SH-SY5Y (cell line): Measurements from ENCODE around the gene USP33.

ENCODE experiments used
- GATA2 ChIP-seq: IDR thresholded peaks from 2 replicates; pipeline ENCODE4 v1.6.1; 2011; ENCODE audit warnings: mild to moderate bottlenecking, low read depth, low read length
- GATA3 ChIP-seq: IDR thresholded peaks from 2 replicates; pipeline ENCODE4 v1.6.1; 2011; ENCODE audit warnings: low read depth, mild to moderate bottlenecking, low read length, moderate library complexity

The USP33 gene

DNA sequence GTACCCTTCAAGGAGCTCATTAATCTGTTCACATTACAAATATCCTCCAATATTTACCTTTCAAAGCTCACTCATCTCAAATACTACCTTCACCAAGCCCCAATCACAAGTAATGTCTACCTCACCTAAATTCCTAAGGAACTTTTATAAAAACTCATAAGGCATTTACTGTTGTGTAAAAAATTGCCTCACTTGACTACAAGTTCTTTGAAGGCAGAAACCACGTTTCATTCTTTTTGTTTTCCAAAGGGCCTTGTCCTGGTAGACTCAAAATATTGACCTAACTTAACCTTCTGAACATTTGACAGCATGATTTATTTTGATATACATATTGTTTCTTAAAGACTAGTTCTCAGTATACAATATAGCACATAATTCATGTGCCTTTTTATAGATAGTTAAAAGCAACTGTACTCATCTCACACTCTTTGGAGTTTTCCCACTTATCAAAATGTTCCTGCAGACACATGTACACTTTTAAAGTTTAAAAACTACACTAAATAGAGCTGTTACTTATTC, 2.5 kb downstream of the USP33 start:
- TF ChIP-seq GATA3 = no peak

DNA sequence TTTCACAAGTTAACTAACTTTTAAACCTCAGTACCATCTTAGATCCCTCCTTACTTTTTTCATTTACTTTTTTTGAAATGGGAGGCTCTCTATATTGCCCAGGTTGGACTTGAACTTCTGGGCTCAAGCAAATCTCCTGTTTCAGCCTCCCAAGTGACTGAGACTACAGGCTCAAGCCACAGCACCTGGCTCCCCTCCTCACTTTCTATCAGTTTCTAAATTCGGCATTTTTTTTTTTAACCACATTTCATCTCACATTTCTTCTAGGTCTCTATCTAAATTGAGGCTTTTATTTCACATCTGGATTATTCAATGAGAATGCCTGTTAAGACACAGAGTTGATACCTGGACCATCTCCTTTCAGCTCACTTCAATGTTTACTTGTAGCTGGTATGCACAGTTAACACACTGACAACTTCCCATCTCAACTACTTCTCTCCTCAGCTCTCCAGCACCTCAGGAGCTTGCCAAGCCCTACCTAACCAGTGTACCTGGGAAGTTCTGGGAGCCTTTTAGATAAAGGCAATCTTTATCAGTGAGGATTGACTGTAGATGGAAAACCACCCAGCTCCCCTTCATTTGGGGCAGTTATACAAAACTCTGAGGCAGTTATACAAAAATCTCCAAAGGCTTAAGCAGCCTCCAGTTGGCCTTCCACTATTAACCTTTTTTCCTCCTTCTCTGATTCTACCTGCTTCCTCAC, 3.4 kb downstream of the USP33 start:
- TF ChIP-seq GATA2 (no peak), GATA3 (no peak)

DNA sequence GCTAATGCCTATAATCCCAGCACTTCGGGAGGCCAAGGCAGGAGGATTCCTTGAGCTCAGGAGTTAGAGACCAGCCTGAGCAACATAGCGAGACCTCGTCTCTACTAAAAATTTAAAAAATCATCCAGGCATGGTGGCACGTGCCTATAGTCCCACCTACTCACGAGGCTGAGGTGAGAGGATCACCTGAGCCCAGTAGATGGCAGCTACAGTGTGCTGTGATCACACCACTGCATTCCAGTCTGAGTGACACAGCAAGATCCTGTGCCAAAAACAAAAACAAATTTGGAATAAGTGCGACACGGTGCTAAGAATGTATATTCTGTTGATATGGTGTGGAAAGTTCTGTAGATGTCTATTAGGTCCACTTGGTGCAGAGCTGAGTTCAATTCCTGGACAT, 15.1 kb downstream of the USP33 start:
- TF ChIP-seq GATA3 (no peak), GATA2 (no peak)

DNA sequence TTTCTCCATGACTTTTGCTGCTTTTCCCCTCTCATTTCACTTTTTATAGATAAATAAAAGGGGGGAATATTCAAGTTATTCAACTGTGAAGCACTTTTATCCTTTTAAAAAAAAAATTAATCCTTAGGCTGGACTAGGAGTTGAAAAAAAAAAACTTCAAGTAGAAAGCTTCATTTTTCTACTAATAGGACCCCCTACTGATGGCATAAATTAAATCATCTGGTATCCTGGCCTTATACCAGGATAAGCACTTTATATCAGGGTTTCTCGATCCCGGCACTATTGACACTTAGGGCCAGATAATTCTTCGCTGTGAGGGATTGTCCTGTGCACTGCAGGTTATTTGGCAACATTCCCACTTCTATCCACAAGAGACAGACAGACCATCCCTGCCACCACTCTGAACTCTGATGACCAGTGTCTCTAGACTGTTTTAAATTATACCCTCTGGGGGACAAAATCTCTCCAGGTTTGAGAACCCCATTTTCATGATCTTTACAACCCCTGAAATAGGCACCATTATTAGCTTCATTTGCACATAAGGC, 17.6 kb downstream of the USP33 start:
- TF ChIP-seq GATA3 (no peak), GATA2 (no peak)

DNA sequence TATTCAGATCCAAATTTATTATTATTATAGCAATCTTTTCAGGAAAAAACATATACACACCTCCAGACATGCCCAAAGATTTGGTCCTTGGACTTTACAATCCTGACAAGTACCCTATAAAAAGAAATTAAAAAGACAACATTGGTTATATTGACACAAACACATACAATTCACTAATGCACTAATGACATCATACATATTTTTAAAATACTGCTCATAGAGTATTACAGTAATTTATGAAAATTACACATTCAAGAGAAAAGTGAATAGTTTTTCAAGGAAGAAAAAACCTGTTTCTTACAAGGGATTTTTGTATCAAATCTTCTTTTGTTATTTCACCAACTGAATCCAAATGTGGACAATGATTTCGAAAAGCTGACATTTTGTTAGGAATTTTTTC, 18.3 kb downstream of the USP33 start:
- no peak for TF ChIP-seq GATA2
- TF ChIP-seq GATA3 = no peak

DNA sequence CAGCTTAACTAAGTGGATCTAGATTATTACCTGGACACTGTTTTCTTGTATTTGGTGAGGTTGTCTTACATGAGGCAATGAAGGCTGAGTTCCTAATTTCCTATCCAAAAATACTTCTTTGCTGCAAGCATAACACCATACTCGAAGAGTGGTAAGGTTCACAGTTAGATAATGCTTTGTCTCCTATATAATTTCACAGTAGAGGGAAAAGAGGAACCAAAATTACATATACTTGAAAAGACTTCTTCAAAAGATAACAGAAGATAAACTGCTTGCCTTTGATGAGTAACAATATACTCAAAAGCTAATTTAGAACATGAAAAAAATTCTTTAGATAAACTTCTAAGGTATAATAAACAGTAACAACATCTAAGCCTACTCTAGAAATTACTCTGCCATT, 20.4 kb downstream of the USP33 start:
- TF ChIP-seq GATA2 = no peak
- TF ChIP-seq GATA3 = no peak

DNA sequence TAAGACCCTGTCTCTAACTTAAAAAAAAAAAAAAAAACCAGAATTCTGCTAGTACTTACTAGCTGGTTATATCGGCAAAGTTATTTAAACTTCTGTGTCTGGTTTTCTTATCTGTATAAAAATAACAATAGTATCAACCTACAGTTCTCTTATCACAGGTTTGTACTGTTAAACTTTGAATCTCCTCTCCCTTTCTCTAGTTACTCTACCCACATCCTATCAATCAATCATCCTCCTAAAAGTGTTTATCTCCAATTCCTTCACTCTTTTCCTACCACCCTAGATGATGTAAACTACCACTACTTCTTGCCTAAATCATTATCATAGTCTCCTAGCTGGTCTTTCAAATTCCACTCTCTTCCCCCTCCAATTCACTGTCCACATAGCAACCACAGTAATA, 27.6 kb downstream of the USP33 start:
- TF ChIP-seq GATA3 (no peak), GATA2 (no peak)

DNA sequence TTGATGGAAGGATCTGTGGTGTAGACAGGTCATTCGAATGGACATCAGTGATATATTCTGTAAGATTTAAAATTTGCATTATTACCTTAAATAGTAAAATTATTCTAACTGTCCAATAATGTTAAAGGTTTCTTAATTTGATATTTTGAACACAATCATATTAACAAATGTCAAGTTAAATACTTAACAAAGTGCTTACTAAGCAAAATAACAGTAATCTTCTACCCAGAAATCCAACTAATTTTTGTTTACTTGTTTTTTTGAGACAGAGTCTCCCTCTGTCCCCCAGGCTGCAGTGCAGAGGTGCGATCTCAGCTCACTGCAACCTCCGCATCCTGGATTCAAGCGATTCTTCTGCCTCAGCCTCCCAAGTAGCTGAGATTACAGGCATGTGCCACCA, 33.9 kb downstream of the USP33 start:
- TF ChIP-seq GATA2 = no peak

DNA sequence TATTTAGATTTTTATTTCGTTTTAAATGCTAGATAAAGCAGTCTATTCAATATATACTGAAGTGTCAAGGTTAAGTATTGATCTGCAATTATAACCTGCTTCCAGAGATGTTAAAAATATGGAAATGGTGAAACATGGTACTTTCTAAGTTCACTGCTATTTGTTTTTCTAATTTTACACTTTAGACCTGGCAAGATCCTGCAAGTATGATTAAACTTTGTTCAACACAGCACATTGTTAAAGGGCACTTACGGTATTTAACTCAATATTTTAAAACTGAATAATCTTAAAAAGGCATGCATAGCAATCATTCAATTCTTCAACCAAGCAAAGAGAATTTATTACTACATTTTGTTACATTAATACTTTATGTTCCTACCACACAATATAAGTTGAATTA, 41.5 kb downstream of the USP33 start:
- no peak for TF ChIP-seq GATA3
- no peak for TF ChIP-seq GATA2

DNA sequence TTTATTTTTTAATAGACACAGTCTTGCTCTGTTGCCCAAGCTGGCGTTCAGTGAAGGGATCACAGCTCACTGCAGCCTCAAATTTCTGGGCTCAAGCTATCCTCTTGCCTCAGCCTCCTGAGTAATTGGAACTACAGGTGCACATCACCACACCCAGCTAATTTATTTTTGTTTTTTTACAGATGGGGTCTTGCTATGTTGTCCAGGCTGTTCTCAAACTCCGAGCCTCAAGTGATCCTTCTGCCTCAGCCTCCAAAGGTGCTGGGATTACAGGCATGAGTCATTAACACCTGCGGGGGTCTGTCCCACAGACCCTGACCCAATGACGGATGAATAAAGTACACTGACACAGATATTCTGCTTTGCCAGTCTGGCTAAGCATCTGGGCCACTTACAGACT, 43.6 kb downstream of the USP33 start:
- TF ChIP-seq GATA3 = no peak
- no peak for TF ChIP-seq GATA2

DNA sequence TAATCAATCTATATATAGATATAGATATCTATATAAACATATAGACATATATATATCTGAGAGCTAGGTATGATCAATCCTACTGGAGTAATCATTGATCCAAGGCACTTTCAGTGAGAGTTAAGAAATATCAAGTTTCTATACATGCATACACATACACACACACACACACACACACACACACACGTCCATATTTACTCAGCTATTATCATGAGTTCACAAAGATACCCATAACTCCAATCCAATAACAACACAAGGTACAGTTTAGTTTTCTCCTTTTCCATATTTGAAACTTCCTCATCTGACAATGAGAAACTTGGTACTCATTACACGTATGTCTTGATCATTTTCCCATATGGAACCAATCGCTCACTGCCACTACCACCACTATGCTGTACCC, 49.9 kb downstream of the USP33 start:
- TF ChIP-seq GATA2 = no peak
- no peak for TF ChIP-seq GATA3

DNA sequence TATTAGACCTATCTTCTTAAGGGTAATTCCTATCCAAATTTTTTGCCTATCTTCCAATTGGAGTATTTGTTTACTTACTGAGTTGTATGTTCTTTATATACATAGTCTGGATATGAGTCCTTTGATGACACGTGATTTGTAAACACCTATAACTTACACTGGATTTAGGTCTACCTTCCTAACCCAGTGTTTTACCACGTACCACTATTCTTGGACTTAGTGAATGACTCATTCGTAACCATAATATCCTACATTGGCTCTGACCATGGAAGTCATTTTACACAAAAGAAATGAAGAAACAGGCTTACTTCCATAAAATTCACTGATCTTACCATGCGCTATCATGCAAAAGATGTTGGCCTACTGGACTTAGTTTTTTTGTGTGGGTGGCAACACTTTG, 53.3 kb downstream of the USP33 start:
- TF ChIP-seq GATA3 = no peak

DNA sequence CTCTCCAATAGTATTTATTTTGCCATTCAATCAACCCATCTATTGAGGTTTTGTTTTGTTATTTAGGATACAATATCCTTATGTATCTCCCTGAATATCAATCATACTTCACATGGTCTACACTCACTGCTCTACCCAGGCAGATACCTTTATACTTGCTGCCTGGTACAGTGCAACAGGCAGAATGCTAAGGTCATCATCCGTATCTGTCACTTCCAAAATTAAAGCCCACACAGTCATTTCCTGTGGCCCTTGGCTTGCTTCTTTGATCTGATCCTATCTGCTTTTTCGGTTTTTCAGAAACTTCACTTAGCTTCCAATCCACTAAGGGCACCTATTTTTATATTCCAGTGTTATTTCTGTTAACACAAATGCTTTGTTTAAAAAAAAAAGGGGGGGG, 54.9 kb downstream of the USP33 start:
- no peak for TF ChIP-seq GATA2
- no peak for TF ChIP-seq GATA3

DNA sequence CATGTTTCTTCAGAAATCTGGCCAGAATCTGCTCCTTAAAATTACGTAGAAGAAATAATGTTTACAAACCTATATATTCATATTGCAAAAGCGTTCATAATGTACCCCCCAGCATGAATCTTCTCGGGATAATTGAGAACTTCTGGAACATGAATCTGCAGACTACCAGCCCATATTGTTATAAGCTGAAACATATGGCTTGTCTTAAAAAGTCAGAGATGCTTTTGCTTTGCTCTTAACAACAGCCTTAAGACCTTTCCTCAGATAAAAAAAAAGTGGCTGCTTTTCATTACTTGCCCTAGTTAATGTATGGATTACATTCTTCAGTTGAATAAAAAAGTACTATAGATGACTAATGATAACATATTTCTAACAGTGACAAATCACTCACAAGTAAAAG, 62.2 kb downstream of the USP33 start:
- TF ChIP-seq GATA2 (no peak), GATA3 (no peak)

DNA sequence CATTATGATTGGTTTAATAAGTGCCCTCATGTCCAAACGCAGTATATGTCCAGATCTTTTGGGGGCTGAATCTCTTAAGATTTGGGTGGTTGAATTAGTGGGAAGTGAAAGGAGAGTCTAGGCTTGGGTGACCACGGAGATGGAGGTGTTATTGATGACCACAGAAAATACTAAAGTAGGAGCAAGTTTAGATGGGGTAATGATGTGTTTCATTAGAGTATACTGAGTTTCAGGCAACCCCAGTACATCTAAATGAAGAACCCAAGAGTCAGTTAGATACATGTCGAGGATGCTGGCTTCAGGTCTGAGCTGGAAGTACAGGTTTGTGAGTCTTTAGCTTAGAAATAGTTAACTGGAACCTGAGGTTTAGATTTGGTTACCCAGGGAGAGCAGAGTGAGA, 70.7 kb downstream of the USP33 start:
- no peak for TF ChIP-seq GATA2
- TF ChIP-seq GATA3 = no peak

DNA sequence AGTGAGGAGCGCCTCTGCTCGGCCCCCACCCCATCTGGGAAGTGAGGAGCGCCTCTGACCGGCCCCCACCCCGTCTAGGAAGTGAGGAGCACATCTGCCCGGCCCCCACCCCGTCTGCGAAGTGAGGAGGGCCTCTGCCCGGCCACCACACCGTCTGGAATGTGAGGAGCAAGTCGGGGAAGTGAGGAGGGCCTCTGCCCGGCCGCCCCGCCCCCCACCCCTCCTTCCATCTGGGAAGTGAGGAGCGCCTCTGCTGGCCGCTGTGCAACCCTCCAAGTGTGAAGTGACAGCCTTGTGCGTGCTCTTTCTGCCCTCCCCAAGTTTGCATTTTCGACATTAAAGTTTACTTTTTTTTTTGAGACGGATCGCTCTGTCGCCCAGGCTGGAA, 72.1 kb downstream of the USP33 start:
- TF ChIP-seq GATA3 (no peak), GATA2 (no peak)
